Measurements from ENCODE around the gene FSD1L. TPM values are rescaled to one million over a fixed set of nuclear protein-coding genes. Genes with fewer than 3 reads are reported as not detected.

Gene FSD1L
- total RNA-seq, 1 donor from 2014 or later: 1.2 TPM

DNA sequence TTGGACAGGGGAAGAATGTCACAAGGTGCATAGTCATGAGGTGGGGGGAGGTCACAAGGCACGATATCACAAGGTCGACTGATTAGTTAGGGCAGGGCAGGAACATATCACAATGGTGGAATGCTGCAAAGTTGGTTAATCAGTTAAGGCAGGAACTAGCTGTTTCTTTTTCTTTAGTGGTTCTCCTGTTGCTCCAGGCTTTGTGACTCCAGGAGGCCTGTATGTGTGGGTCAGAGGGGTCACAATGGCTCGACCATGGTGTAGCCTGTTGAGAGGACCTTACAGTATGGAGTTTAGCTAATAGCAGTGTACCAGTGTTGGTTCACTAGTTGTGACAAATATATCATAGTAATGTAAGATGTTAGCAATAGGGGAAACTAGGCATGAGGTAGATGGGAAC is 12.4 kb upstream of the FSD1L start:
- DNase-seq (ENCODE audit: low read depth in 2 of 2): no peak

GRCh38 chr9:105436783-105437182 is 11.1 kb upstream of the FSD1L start:
- no peak for DNase-seq (ENCODE audit: low read depth in 2 of 2)

DNA sequence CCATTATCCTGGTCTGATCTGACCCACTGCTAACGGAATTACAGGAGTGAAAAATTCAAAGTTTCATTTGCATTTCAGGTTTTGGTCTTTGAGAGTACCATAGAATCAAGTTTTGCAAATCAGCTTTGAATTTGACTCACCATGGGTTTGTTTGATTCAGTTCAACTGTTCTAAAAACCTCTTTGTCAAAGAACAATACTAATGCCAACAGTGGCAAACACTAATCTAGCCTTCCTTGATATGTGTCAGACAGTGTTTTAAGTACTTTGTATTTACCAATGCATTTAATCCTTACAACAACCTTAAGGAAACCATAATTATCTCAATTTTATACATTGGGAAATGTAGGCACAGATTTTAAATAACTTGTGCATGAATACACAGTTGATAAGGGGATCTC is 10.1 kb upstream of the FSD1L start:
- DNase-seq (ENCODE audit: low read depth in 2 of 2): no peak

DNA sequence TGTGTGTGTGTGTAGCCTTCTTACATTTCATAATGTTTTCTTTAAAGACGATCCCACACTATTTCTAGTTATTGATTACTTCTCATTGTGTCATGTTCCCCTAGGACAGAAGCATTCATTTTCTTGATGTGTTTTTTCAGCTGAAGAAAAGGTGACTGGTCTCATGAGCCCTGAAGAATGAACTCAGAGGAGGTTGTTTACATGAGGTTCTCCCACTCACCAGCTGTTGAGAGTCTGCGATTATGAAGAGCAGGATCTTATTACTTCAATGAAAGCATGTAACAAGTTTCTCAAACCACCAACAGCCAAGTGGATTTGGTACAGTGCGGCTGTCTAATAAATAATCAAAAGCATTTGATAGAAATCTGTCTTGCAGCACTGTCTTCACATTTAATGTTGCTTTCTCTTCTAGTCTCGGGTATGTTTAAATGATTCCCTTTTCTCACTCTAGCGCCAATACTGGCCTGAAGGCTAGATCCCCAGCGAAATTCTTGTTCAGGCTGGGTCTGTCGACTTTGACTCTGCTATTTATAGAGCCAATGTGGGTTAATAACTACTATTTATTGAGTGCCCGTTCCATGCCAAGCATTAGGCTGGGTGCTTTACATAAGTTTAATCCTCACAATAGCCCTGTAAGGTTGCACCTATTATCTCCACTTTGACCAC is 9.6 kb upstream of the FSD1L start:
- DNase-seq (ENCODE audit: low read depth in 2 of 2): no peak

GRCh38 chr9:105439428-105439827 is 8.4 kb upstream of the FSD1L start:
- peak; percentile 20 to 59 for DNase-seq (ENCODE audit: low read depth in 2 of 2)

GRCh38 chr9:105441616-105442160 is 6.1 kb upstream of the FSD1L start:
- no peak for DNase-seq (ENCODE audit: low read depth in 2 of 2)

DNA sequence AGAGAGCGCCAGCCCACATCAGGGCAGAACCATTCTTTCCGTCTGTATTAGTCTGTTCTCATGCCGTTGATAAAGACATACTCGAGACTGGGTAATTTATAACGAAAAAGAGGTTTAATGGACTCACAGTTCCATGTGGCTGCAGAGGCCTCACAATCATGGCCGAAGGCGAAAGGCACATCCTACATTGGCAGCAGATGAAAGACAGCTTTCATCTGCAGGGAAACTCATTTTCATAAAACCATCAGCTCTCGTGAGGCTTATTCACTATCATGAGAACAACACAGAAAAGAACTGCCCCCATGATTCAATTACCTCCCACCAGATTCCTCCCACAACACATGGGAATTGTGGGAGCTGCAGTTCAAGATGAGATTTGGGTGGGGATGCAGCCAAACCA is 4.7 kb upstream of the FSD1L start:
- DNase-seq (ENCODE audit: low read depth in 2 of 2): no peak

DNA sequence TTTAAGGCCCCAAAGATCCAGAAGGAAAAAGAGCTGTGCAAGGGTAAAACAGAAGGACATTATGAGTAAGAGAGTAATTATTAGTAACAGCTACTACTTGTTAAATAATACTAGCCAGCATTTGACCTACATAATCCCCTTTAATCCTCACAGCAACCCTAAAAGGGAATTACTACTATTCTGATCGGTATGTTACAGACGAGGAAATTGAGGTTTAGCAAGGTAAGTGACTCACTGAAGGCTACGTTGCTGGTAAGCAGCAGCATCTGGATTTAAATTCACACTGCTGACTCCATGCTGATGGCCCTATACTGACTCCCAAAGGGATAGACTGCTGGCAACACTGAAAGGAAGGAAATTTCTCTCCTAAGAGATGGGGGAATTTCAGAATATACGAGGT is 3.7 kb upstream of the FSD1L start:
- DNase-seq (ENCODE audit: low read depth in 2 of 2): no peak

- peak in 1 of 2 donors; percentile 40 for DNase-seq (ENCODE audit: low read depth in 2 of 2)
These were observed 2.5 kb upstream of the FSD1L start for GRCh38 chr9:105445203-105445881.

GRCh38 chr9:105447386-105447813 is 434 bp upstream of the FSD1L start:
- DNase-seq (ENCODE audit: low read depth in 2 of 2): peak in 1 of 2 donors; percentile 30

- no peak for DNase-seq (ENCODE audit: low read depth in 2 of 2)
These were observed 1.2 kb downstream of the FSD1L start for GRCh38 chr9:105449081-105449480.

- DNase-seq (ENCODE audit: low read depth in 2 of 2): no peak
These were observed 4.4 kb downstream of the FSD1L start for GRCh38 chr9:105452185-105452584.

DNA sequence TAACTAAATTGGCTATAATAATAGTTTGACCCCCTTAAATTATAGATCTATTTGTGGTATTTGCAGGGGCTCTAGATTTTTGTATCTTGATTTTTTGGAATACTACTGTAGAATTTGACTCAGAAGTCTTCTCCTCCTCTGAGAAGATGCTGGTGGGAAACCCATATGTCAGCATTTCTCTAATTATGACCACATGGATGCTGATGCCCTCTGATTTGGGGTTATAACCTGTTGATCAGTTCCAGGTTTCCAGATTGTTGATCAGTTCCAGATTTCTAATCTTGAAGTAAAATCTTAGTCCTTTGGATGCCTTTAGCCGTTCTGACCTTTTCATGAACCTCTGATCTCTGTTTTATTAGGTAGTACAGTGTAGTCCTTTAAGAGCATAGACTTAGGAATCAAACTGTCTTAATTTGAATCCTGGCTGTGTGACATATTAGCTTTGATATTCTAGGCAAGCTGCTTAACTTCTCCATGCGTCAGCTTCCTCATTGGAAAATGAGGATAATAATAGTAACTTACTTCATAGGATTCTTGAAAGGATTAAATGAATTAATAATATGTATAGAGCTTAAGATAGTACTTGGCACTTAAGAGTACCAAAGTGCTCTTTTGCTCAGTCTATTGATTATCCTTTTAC is 8.1 kb downstream of the FSD1L start:
- no peak for DNase-seq (ENCODE audit: low read depth in 2 of 2)

- DNase-seq (ENCODE audit: low read depth in 2 of 2): no peak
These were observed 9.9 kb downstream of the FSD1L start for GRCh38 chr9:105457560-105458294.

DNA sequence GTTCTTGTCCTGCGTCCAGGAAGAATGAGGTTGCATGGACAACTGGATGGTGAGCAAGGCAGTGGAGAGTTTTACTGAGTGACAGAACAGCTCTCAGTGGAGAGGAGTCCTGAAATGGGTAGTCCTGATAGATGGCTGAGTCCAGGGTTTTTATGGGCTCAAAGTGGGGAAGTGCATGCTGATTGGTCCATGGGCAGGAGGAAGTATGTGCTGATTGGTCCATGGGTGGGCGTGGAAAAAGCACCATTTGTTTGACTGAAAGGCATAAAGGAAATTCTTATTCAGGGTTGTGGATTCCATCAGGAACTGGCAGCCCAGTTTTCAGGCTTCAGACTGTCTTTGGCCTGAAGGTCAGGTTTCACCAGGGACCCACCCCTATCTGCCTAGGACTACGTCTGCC is 10.6 kb downstream of the FSD1L start:
- DNase-seq (ENCODE audit: low read depth in 2 of 2): no peak

DNA sequence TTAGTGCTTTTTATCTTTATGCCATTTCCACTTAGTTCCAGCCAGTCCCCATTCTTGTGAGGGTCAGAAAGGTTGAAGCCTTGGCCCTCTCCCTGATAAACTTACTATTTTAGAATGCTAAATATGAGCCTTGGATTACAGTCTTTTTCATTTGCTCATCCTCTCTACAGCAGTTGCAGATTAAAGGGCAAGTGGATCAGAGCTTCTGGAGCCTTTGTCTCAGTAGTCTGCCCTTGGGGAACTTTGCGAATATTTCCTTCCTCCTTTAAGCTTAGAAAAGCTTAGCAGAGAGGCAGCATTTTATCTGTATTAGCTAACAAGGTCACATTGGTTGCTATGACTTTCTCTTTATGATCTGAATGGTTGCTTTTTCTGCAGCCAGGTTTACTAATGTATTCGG is 11.5 kb downstream of the FSD1L start:
- DNase-seq (ENCODE audit: low read depth in 2 of 2): no peak

DNA sequence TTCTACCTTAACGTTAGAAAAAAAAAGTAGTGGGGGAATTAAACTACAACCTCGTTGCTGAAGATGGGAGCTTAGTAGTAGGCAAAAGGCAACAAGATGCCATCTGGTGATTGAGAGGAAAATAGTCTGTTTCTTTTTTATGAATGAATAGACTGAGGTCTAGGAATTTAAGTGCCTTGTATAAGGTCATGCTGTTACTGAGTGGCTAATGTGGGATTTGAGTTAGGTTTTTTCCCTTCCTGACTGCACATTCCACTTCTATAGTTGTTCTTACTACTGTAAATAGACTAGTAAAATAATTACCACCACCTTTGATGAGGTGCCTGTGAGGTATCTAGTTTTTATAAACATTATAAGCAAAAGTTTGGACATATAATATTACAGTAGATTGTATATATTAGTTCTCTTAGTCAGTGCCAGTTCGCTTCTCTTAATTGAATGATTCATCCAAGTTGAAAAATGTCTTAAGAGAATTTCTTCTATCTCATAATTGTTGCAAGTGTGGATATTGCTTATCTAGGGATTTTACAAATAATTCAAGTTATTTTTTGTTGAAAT is 19.1 kb downstream of the FSD1L start:
- DNase-seq (ENCODE audit: low read depth in 2 of 2): no peak

DNA sequence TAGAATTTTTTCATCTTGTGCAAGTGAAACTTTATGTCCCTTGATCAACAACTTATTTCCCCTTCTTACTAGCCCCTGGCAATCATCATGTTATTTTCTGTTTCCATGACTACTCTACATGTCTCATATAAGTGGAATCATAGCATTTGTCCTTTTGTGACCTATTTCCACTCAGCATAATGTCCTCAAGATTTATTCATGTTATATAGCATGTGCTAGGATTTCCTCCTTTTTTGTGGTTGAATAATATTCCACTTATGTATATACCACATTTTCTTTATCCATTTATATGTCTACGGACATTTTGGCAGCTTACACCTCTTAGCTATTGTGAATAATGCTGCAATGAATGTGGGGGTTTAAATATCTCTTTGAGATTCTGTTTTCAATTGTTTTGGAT is 21.0 kb downstream of the FSD1L start:
- DNase-seq (ENCODE audit: low read depth in 2 of 2): no peak

- DNase-seq (ENCODE audit: low read depth in 2 of 2): no peak
These were observed 25.4 kb downstream of the FSD1L start for GRCh38 chr9:105473221-105473620.

GRCh38 chr9:105475302-105475701 is 27.5 kb downstream of the FSD1L start:
- DNase-seq (ENCODE audit: low read depth in 2 of 2): peak; percentile 21 to 24

DNA sequence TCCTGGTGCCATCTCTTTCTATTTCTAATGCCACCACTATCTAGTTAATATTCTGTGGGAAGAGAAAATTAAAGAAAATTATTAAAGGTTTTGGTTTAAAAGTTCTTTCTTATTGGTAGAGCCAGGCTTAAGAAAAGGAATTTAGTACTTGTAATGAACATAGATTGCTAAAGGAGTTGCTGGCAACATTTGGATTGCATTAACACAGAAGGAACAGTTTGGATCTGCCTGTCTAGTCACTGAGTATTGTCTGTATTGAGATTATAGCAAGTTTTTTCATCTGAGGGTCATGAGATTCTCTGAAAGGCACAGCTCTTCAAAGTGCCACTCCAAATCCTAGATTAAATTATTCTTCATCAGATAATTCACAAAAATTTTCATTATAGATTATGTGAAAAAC is 32.0 kb downstream of the FSD1L start:
- no peak for DNase-seq (ENCODE audit: low read depth in 2 of 2)

- no peak for DNase-seq (ENCODE audit: low read depth in 2 of 2)
These were observed 35.8 kb downstream of the FSD1L start for GRCh38 chr9:105483618-105484017.

Data from lung microvascular endothelial cell (primary cell).